K562 (cell line): ENCODE data around the gene CLASP1. TPM values are rescaled to one million over a fixed set of nuclear protein-coding genes. Genes with fewer than 3 reads are reported as not detected.

Experiments
- ATAC-seq: fragments of 200-7000 bp; cut with Tn5 transposase; 3 replicates; pipeline ENCODE4 v1.9.1; 2020; ENCODE audit warnings: moderate library complexity
- BruUV-seq: library from RNA; stranded (reverse); fragments of 400-500 nt; replicated peaks from 2 replicates; lab custom pipeline; 2021; lab: Mats Ljungman, UMichigan
- CTCF ChIA-PET: fragments of 300-600 bp; formaldehyde crosslinking; extraction: SDS; loops from one replicate; lab custom pipeline; 2021; ENCODE audit warnings: low intra/inter-chr PET ratio; lab: Yijun Ruan, JAX
- POLR2A ChIA-PET: fragments of 300-600, 350-650 bp; sonication (Branson Sonifier 250); formaldehyde crosslinking; extraction: SDS; loops from one replicate; lab custom pipeline; 2021; ENCODE audit warnings: antibody characterized with exemption, inconsistent platforms; lab: Yijun Ruan, JAX
- DNase-seq, 4 experiments: peaks; one replicate each; pipeline versions ENCODE4 v3.0.0 to v3.0.0-alpha.2; 2011 to 2018; ENCODE audit warnings: low spot score in 3 of 4, mixed read lengths in 3 of 4; ENCODE audit errors: extremely low read depth in 1 of 4
- FAIRE-seq: peaks from 2 replicates; lab custom pipeline; 2011; peaks lifted over from hg19 to GRCh38; lab: Jason Lieb, UNC
- H2AFZ ChIP-seq: 2 replicates; pipeline ENCODE4 v1.6.0; 2011; ENCODE audit warnings: low read depth, low read length, control low read depth, inconsistent platforms
- H3K27ac ChIP-seq: fragments of 200-600 bp; 3 replicates; pipeline ENCODE4 v1.8.0; 2011; ENCODE audit warnings: low read depth, mild to moderate bottlenecking, control low read depth, inconsistent platforms, low read length, moderate library complexity, mixed read lengths; ENCODE audit errors: extremely low read depth
- H3K27me3 ChIP-seq, 2 experiments: fragments of 300-600 bp in 1 of 2; 2 replicates in 1 of 2; 3 replicates in 1 of 2; pipeline versions ENCODE4 v1.6.0 to v1.8.0; 2011; ENCODE audit warnings: inconsistent platforms in 2 of 2, low read length in 2 of 2, mild to moderate bottlenecking in 1 of 2, mixed read lengths in 1 of 2, moderate library complexity in 1 of 2; ENCODE audit not compliant: control insufficient read depth in 2 of 2, insufficient read depth in 2 of 2
- H3K36me3 ChIP-seq: fragments of 300-600 bp; 3 replicates; pipeline ENCODE4 v1.8.0; 2011; ENCODE audit warnings: mild to moderate bottlenecking, low read length, inconsistent platforms; ENCODE audit not compliant: control insufficient read depth, insufficient read depth
- H3K4me1 ChIP-seq, 2 experiments: fragments of 200-600 bp in 1 of 2; replicated peaks in 1 of 2; 2 replicates in 1 of 2; 3 replicates in 1 of 2; pipeline versions ENCODE4 v1.5.1 to v1.8.0; 2011; ENCODE audit warnings: inconsistent platforms in 2 of 2, low read length in 2 of 2, mild to moderate bottlenecking in 1 of 2, mixed read lengths in 1 of 2, moderate library complexity in 1 of 2; ENCODE audit not compliant: control insufficient read depth in 2 of 2, insufficient read depth in 2 of 2
- H3K4me2 ChIP-seq: 2 replicates; pipeline ENCODE4 v1.6.1; 2011; ENCODE audit warnings: low read length, control low read depth, inconsistent platforms, mixed read lengths; ENCODE audit not compliant: insufficient read depth
- H3K4me3 ChIP-seq: fragments of 200-600 bp; sonication (generic), shearing (Covaris generic); 2 replicates; pipeline ENCODE4 v1.5.1; 2016; ENCODE audit warnings: control low read depth, inconsistent platforms
- H3K79me2 ChIP-seq: fragments of 200-600 bp; 3 replicates; pipeline ENCODE4 v1.8.0; 2011; ENCODE audit warnings: low read length, inconsistent platforms; ENCODE audit not compliant: control insufficient read depth, insufficient read depth
- H3K9ac ChIP-seq, 2 experiments: 2 replicates each; pipeline versions ENCODE4 v1.6.0 to v1.6.1; 2011; ENCODE audit warnings: low read depth in 2 of 2, low read length in 2 of 2, control low read depth in 1 of 2, inconsistent platforms in 1 of 2, mild to moderate bottlenecking in 1 of 2, mixed read lengths in 1 of 2; ENCODE audit not compliant: insufficient read depth in 1 of 2
- H3K9me1 ChIP-seq: one replicate; pipeline ENCODE4 v1.6.0; 2011; ENCODE audit warnings: inconsistent platforms, mild to moderate bottlenecking, low read length, moderate library complexity; ENCODE audit not compliant: control insufficient read depth, insufficient read depth
- H3K9me3 ChIP-seq: replicated peaks from 2 replicates; pipeline ENCODE4 v1.5.1; 2011; ENCODE audit warnings: low read depth, low read length, inconsistent platforms; ENCODE audit not compliant: control insufficient read depth, insufficient read depth
- H4K20me1 ChIP-seq: replicated peaks from 2 replicates; pipeline ENCODE4 v1.6.1; 2011; ENCODE audit warnings: low read length, inconsistent platforms, mixed read lengths; ENCODE audit not compliant: control insufficient read depth, insufficient read depth
- ASH1L ChIP-seq: fragments of 450-650 bp; IDR thresholded peaks from 2 replicates; pipeline ENCODE4 v1.6.1; 2018; ENCODE audit warnings: borderline replicate concordance, mild to moderate bottlenecking, low read depth; ENCODE audit not compliant: partially characterized antibody
- DIDO1 ChIP-seq: fragments of 450-650 bp; IDR thresholded peaks from 2 replicates; pipeline ENCODE4 v1.6.1; 2016; ENCODE audit warnings: low read depth, missing biosample characterization, missing genetic modification characterization
- GATA2 ChIP-seq: sonication (generic); formaldehyde crosslinking; IDR thresholded peaks from 2 replicates; pipeline ENCODE4 v1.4.0; 2020; ENCODE audit warnings: mild to moderate bottlenecking, missing genetic modification reagents
- GTF2B ChIP-seq: IDR thresholded peaks from 2 replicates; pipeline ENCODE4 v1.6.1; 2011; ENCODE audit not compliant: insufficient read length; ENCODE audit errors: extremely low read depth
- HDAC1 ChIP-seq, 2 experiments: fragments of 450-650 bp; IDR thresholded peaks; 2 replicates each; pipeline ENCODE4 v1.6.1; 2016 to 2017; ENCODE audit warnings: inconsistent platforms in 1 of 2, mild to moderate bottlenecking in 1 of 2, moderate library complexity in 1 of 2
- HOMEZ ChIP-seq: fragments of 250-450 bp; sonication (Bioruptor Pico); IDR thresholded peaks from 2 replicates; pipeline ENCODE4 v1.4.0; 2020; ENCODE audit warnings: mild to moderate bottlenecking, moderate library complexity
- MAFF ChIP-seq: IDR thresholded peaks from 2 replicates; pipeline ENCODE4 v1.6.1; 2012; ENCODE audit warnings: low read length, improper control_type of control experiment
- MAFG ChIP-seq: fragments of 450-650 bp; conservative IDR thresholded peaks from 2 replicates; pipeline ENCODE4 v1.6.1; 2016; ENCODE audit warnings: missing genetic modification characterization, missing compliant biosample characterization
- MYBL2 ChIP-seq, 2 experiments: fragments of 450-650 bp in 1 of 2; sonication (generic) in 1 of 2; formaldehyde crosslinking in 1 of 2; IDR thresholded peaks; 2 replicates each; pipeline versions ENCODE4 v1.6.1 to v1.8.1; 2017 to 2022; ENCODE audit warnings: borderline replicate concordance in 1 of 2, inconsistent platforms in 1 of 2, low read depth in 1 of 2, mild to moderate bottlenecking in 1 of 2, missing genetic modification reagents in 1 of 2, moderate library complexity in 1 of 2
- PYGO2 ChIP-seq: fragments of 450-650 bp; IDR thresholded peaks from 2 replicates; pipeline ENCODE4 v1.6.1; 2016; ENCODE audit warnings: mild to moderate bottlenecking, missing genetic modification characterization, moderate library complexity, missing compliant biosample characterization
- SMAD2 ChIP-seq: fragments of 150-350 bp; IDR thresholded peaks from 2 replicates; pipeline ENCODE4 v1.6.1; 2014; ENCODE audit warnings: low read depth, mild to moderate bottlenecking, low read length
- TAF9B ChIP-seq: fragments of 450-650 bp; IDR thresholded peaks from 2 replicates; pipeline ENCODE4 v1.6.1; 2018; ENCODE audit warnings: mild to moderate bottlenecking; ENCODE audit not compliant: partially characterized antibody
- USF1 ChIP-seq: sonication (generic); formaldehyde crosslinking; IDR thresholded peaks from 2 replicates; pipeline ENCODE4 v1.9.0; 2022; ENCODE audit warnings: mild to moderate bottlenecking, missing genetic modification reagents
- ZNF696 ChIP-seq: fragments of 250-450 bp; sonication (Bioruptor Pico); conservative IDR thresholded peaks from 2 replicates; pipeline ENCODE4 v1.4.0; 2020; ENCODE audit warnings: mild to moderate bottlenecking, moderate library complexity
- WGBS: fragments of 100-300 bp; shearing (Covaris generic); methylation state at CpG from one replicate; pipeline ENCODE4 v1.1.6; 2016; ENCODE audit warnings: low coverage, mixed read lengths; ENCODE audit not compliant: insufficient coverage; ENCODE audit errors: missing lambda C conversion rate; 5-methylcytosine and 5-hydroxymethylcytosine counted together
- in situ Hi-C: fragments of 300-500 bp; cut with MboI; formaldehyde crosslinking; loops from 4 replicates; pipeline ENCODE4 v1.15.0; 2018; ENCODE audit warnings: inconsistent platforms, mixed read lengths
- intact Hi-C: fragments of 100-400 bp; cut with micrococcal nuclease; formaldehyde crosslinking; loops from 2 replicates; pipeline ENCODE4 v1.14.2; 2022
- polyA plus RNA-seq, 8 experiments: library from polyadenylated mRNA; depleted of rRNA in 4 of 8; stranded (reverse) in 5 of 8; unstranded in 3 of 8; fragments of >200 nt; fragmentation: Nextera tagmentation in 2 of 8; fragmentation: Illumina TruSeq in 1 of 8; extraction: Ambion mirVana in 2 of 8; extraction: Trizol in 1 of 8; gene quantifications; 2 replicates each; pipeline versions ENCODE4 v1.2.1 to v1.2.3, GENCODE V29; 2011 to 2014; ENCODE audit warnings: inconsistent platforms in 1 of 8, missing spikeins in 1 of 8
- total RNA-seq, 7 experiments: library from RNA; depleted of rRNA in 6 of 7; stranded (reverse); fragments of >200 nt in 6 of 7; fragmentation: Illumina TruSeq in 2 of 7; extraction: Trizol in 2 of 7; gene quantifications; 2 replicates each; pipeline versions ENCODE4 v1.2.1 to v1.2.3, GENCODE V29; 2011 to 2021; ENCODE audit warnings: low replicate concordance in 1 of 7

Gene CLASP1
- total and polyA plus RNA-seq, 9 of the 15 experiments (the other 6 are each of a cell fraction or from before 2014, with no cell fraction given), result 1.7 to 40.3 (median 20.7) TPM

GRCh38 chr2:121459291-121459690 is 190.0 kb downstream of the CLASP1 start:
- 83% methylated on average over 3 of the region's 3 CpGs for WGBS
- in situ Hi-C loops, result no loop called here
- no peaks in the 10 kb centered on the region for H3K9me1 ChIP-seq
- H3K4me1 ChIP-seq, result peaks cover 0 to 5% of the 10 kb centered on the region in 2 experiments; a peak in 1 of 5 replicates
- no peak overlapping the region for H3K9ac ChIP-seq
- no peak overlapping the region for H3K4me2 ChIP-seq
- no peak overlapping the region for H3K27ac ChIP-seq
- ChIA-PET POLR2A (interaction anchor here (0.6 to 2.2 kb wide), 7 partner anchors 12 to 736 kb away, joined by 3 to 6 read pairs (median 5); partner anchors contain the start of gene RNU4ATAC), CTCF (no interaction called here)
- no peaks in the 10 kb centered on the region for H3K79me2 ChIP-seq
- no peaks in the 10 kb centered on the region for H3K27me3 ChIP-seq
- FAIRE-seq, result no peak
- H3K4me3 ChIP-seq, result no peak overlapping the region
- H4K20me1 ChIP-seq, result no peaks in the 10 kb centered on the region
- no peak for DNase-seq
- ATAC-seq, result no peak
- BruUV-seq, result no TSS peak
- H3K9me3 ChIP-seq, result no peaks in the 10 kb centered on the region
- intact Hi-C loops, result no loop called here
- H2AFZ ChIP-seq, result no peak overlapping the region
- TF ChIP-seq GATA2 (CRISPR knock-in tag) (no peak), GTF2B (no peak), MAFG (tag) (no peak), MYBL2 (IDR thresholded peaks at IDR 0.05; ENCODE audit: low read depth) (no peak), MYBL2 (CRISPR knock-in tag; IDR thresholded peaks at IDR 0.05; ENCODE audit: borderline replicate concordance) (no peak), USF1 (no peak), ASH1L (no peak), ZNF696 (CRISPR knock-in tag) (no peak), HDAC1 (IDR thresholded peaks at IDR 0.05) (no peak), PYGO2 (no peak), SMAD2 (no peak), DIDO1 (no peak), TAF9B (no peak), HOMEZ (CRISPR knock-in tag) (no peak), MAFF (no peak)
- H3K36me3 ChIP-seq, result peaks cover 46% of the 10 kb centered on the region
